Pancreas (tissue), 10 donors: ENCODE data around the gene EGFR. TPM values are rescaled to one million over a fixed set of nuclear protein-coding genes. Genes with fewer than 3 reads are reported as not detected.

Experiments
- ATAC-seq, 4 donors: fragments of 200-7000 bp; cut with Tn5 transposase; one replicate each; pipeline versions ENCODE4 v1.8.0 to v1.9.1; 2020; ENCODE audit warnings: mild to moderate bottlenecking in 4 of 4, moderate library complexity in 4 of 4
- DNase-seq, 6 donors: peaks; one replicate each; pipeline ENCODE4 v3.0.0-alpha.2; 2020
- FAIRE-seq: peaks from 2 replicates; lab custom pipeline; 2012; peaks lifted over from hg19 to GRCh38; lab: Jason Lieb, UNC
- H3K27ac ChIP-seq, 4 donors: fragments of 200-600 bp; sonication (generic); 1 replicate in 3 of 4; 2 replicates in 1 of 4; pipeline versions ENCODE4 v1.5.0 to v1.8.0; 2020
- H3K27me3 ChIP-seq, 4 donors: fragments of 200-600 bp; one replicate each; pipeline ENCODE4 v1.8.0; 2021
- H3K36me3 ChIP-seq, 3 donors: fragments of 200-600 bp; sonication (generic) in 1 of 3; one replicate each; pipeline versions ENCODE4 v1.5.0 to v1.8.0; 2020 to 2021
- H3K4me1 ChIP-seq, 3 donors: fragments of 200-600 bp; one replicate each; pipeline ENCODE4 v1.8.0; 2021
- H3K4me3 ChIP-seq, 4 donors: fragments of 200-600 bp; sonication (generic) in 2 of 4; one replicate each; pipeline versions ENCODE4 v1.5.0 to v1.8.0; 2020 to 2021
- H3K9me3 ChIP-seq, 4 donors: fragments of 200-600 bp; one replicate each; pipeline ENCODE4 v1.8.0; 2021
- WGBS, 2 donors: extraction: QIAGEN DNeasy Blood & Tissue Kit; methylation state at CpG; one replicate each; pipeline ENCODE4 v1.1.7; 2013; 5-methylcytosine and 5-hydroxymethylcytosine counted together
- intact Hi-C, 3 donors: fragments of 100-400 bp; cut with DNase I; formaldehyde crosslinking; loops; one replicate each; pipeline versions ENCODE4 v1.11.1 to v1.14.2; 2022
- polyA plus RNA-seq, 2 donors: library from polyadenylated mRNA; stranded (reverse); fragments of 200-250 nt; gene quantifications; one replicate each; pipeline ENCODE4 v1.2.3, GENCODE V29; 2013
- total RNA-seq, 6 donors: library from RNA; stranded (reverse); fragmentation: NEBNext Ultra II Directional in 4 of 6; extraction: Animal tissue kit (Norgen Biotek cat#: 25700) in 4 of 6; gene quantifications; one replicate each; pipeline versions ENCODE4 v1.2.1 to v1.2.4, GENCODE V29; 2021 to 2023
- TF ChIP-seq, protein P1 (sequence below), 4 donors: fragments of 200-600 bp; sonication (generic) in 3 of 4; IDR thresholded peaks; one replicate each; pipeline versions ENCODE4 v1.5.0 to v1.8.0; 2021; ENCODE audit warnings: antibody characterized with exemption in 4 of 4
- donor health status: healthy with polysubstance abuse.
- donor health status: DM: no; HTN: no; CAD: no; lungs with moderate emphysema.
- donor health status: DM: no; HTN: no; CAD: no.
- donor health status: control.
- donor health status: control.
- donor health status: Bipolar disorder and iron deficiency.
- donor health status: DM: yes; HTN: yes; CAD: no.
- donor health status: DM: no; HTN: no; CAD: no.
- donor health status: DM: no; HTN: no; CAD: no.
- donor health status: DM: yes; HTN: yes; CAD: no.

Gene EGFR
- total and polyA plus RNA-seq, 8 donors, result 5.5 to 38.8 (median 30.3) TPM

GRCh38 chr7:54995610-54996363, 23.0 kb upstream of the EGFR start:
- H3K27me3 ChIP-seq, result no peaks in the 10 kb centered on the region
- TF ChIP-seq, protein P1, sequence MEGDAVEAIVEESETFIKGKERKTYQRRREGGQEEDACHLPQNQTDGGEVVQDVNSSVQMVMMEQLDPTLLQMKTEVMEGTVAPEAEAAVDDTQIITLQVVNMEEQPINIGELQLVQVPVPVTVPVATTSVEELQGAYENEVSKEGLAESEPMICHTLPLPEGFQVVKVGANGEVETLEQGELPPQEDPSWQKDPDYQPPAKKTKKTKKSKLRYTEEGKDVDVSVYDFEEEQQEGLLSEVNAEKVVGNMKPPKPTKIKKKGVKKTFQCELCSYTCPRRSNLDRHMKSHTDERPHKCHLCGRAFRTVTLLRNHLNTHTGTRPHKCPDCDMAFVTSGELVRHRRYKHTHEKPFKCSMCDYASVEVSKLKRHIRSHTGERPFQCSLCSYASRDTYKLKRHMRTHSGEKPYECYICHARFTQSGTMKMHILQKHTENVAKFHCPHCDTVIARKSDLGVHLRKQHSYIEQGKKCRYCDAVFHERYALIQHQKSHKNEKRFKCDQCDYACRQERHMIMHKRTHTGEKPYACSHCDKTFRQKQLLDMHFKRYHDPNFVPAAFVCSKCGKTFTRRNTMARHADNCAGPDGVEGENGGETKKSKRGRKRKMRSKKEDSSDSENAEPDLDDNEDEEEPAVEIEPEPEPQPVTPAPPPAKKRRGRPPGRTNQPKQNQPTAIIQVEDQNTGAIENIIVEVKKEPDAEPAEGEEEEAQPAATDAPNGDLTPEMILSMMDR (IDR thresholded peaks at IDR 0.05), result no peak
- DNase-seq (no peak), FAIRE-seq (no peak), ATAC-seq (no peak)
- H3K4me1 ChIP-seq, result no peaks in the 10 kb centered on the region
- intact Hi-C loops, result no loop called here
- no peaks in the 10 kb centered on the region for H3K9me3 ChIP-seq
- no peak overlapping the region for H3K27ac ChIP-seq
- H3K36me3 ChIP-seq, result no peaks in the 10 kb centered on the region
- WGBS, 2 donors, result 66 to 68% methylated on average over 5 of the region's 5 CpGs
- no peak overlapping the region for H3K4me3 ChIP-seq

GRCh38 chr7:54996391-54996790, 22.4 kb upstream of the EGFR start:
- no peaks in the 10 kb centered on the region for H3K9me3 ChIP-seq
- DNase-seq (no peak), ATAC-seq (no peak), FAIRE-seq (no peak)
- no peaks in the 10 kb centered on the region for H3K4me1 ChIP-seq
- H3K4me3 ChIP-seq, result no peak overlapping the region
- no peaks in the 10 kb centered on the region for H3K36me3 ChIP-seq
- intact Hi-C loops, result no loop called here
- H3K27ac ChIP-seq, result no peak overlapping the region
- TF ChIP-seq, protein P1 (IDR thresholded peaks at IDR 0.05), result no peak
- no peaks in the 10 kb centered on the region for H3K27me3 ChIP-seq

GRCh38 chr7:55004579-55004978, 14.2 kb upstream of the EGFR start:
- H3K36me3 ChIP-seq, result no peaks in the 10 kb centered on the region
- ATAC-seq (no peak), DNase-seq (no peak), FAIRE-seq (no peak)
- H3K4me1 ChIP-seq, result no peaks in the 10 kb centered on the region
- TF ChIP-seq, protein P1 (IDR thresholded peaks at IDR 0.05), result no peak
- H3K4me3 ChIP-seq, result no peak overlapping the region
- H3K27ac ChIP-seq, result no peak overlapping the region
- intact Hi-C loops, result no loop called here
- 84 to 85% methylated on average over 26 to 29 of the region's 29 CpGs for WGBS, 2 donors
- H3K27me3 ChIP-seq, result no peaks in the 10 kb centered on the region
- no peaks in the 10 kb centered on the region for H3K9me3 ChIP-seq

DNA sequence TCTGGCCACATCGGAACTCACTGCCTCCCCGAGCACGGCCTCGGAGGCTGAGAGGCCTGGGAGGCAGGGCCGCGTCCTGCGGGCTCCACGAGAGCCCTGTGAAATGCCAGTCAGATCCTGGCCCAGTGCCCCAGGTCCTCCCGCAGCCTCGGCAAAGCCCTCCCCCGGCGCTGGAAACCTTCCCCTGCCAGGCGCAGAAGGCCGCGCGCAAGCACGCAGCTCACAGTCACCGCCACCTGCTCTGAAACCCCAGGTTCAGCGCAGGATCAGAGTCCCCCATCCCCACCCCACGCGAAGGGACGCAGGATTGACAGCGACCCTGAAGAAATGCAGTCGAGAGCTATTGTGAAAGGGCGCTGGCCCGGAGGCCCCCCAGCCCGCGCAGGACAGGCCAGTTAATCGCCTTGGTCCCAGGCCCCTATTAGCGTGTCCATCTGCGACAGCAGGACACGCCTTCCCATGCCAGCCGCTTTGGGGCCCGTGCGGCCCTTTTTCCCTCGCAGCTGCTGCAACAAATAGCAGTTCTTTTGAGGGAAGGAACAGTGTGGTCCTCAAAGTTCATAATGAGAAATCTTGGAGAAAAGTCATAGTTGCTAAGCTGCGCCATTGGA, 13.5 kb upstream of the EGFR start:
- FAIRE-seq (no peak), DNase-seq (no peak), ATAC-seq (no peak)
- Histone ChIP-seq H3K36me3 (no peaks in the 10 kb centered on the region), H3K4me3 (no peak overlapping the region), H3K9me3 (no peaks in the 10 kb centered on the region), H3K4me1 (no peaks in the 10 kb centered on the region), H3K27ac (no peak overlapping the region), H3K27me3 (no peaks in the 10 kb centered on the region)
- intact Hi-C loops, result no loop called here
- TF ChIP-seq, protein P1 (IDR thresholded peaks at IDR 0.05), result no peak
- 85% methylated on average over 37 of the region's 37 CpGs for WGBS, 2 donors

GRCh38 chr7:55006499-55006898, 12.3 kb upstream of the EGFR start:
- Histone ChIP-seq H3K4me1 (no peaks in the 10 kb centered on the region), H3K36me3 (no peaks in the 10 kb centered on the region), H3K4me3 (no peak overlapping the region), H3K9me3 (no peaks in the 10 kb centered on the region), H3K27ac (no peak overlapping the region), H3K27me3 (no peaks in the 10 kb centered on the region)
- ATAC-seq (no peak), FAIRE-seq (no peak), DNase-seq (no peak)
- 72 to 82% methylated on average over 11 of the region's 11 CpGs for WGBS, 2 donors
- TF ChIP-seq, protein P1 (IDR thresholded peaks at IDR 0.05), result no peak
- intact Hi-C loops, result no loop called here
